Superior temporal gyrus (tissue), 1 donor: ENCODE measurements around the gene DIAPH2.

Experiments
- DNase-seq: peaks from one replicate; pipeline ENCODE4 v3.0.0-alpha.2; 2016; ENCODE audit errors: extremely low spot score

Gene DIAPH2

GRCh38 chrX:97306771-97307470 is 622.3 kb downstream of the DIAPH2 start:
- DNase-seq: no peak

- no peak for DNase-seq
These were observed 623.5 kb downstream of the DIAPH2 start for GRCh38 chrX:97308171-97308570.

- no peak for DNase-seq
These were observed 625.0 kb downstream of the DIAPH2 start for GRCh38 chrX:97309487-97310116.

- no peak for DNase-seq
These were observed 625.7 kb downstream of the DIAPH2 start for GRCh38 chrX:97310373-97310772.

GRCh38 chrX:97311066-97311778 is 626.6 kb downstream of the DIAPH2 start:
- no peak for DNase-seq

GRCh38 chrX:97314345-97314744 is 629.7 kb downstream of the DIAPH2 start:
- no peak for DNase-seq

- no peak for DNase-seq
These were observed 631.3 kb downstream of the DIAPH2 start for GRCh38 chrX:97315939-97316338.

- DNase-seq: no peak
These were observed 635.7 kb downstream of the DIAPH2 start for GRCh38 chrX:97320305-97320704.

- no peak for DNase-seq
These were observed 637.8 kb downstream of the DIAPH2 start for GRCh38 chrX:97322401-97322800.

GRCh38 chrX:97326456-97326855 is 641.8 kb downstream of the DIAPH2 start:
- DNase-seq: no peak

GRCh38 chrX:97328853-97329390 is 644.3 kb downstream of the DIAPH2 start:
- no peak for DNase-seq

- no peak for DNase-seq
These were observed 645.5 kb downstream of the DIAPH2 start for GRCh38 chrX:97330151-97330550.

GRCh38 chrX:97332963-97333362 is 648.3 kb downstream of the DIAPH2 start:
- no peak for DNase-seq

GRCh38 chrX:97334850-97335249 is 650.2 kb downstream of the DIAPH2 start:
- no peak for DNase-seq

GRCh38 chrX:97344724-97345123 is 660.1 kb downstream of the DIAPH2 start:
- DNase-seq: no peak

GRCh38 chrX:97358941-97359340 is 674.3 kb downstream of the DIAPH2 start:
- no peak for DNase-seq

GRCh38 chrX:97363843-97364242 is 679.2 kb downstream of the DIAPH2 start:
- DNase-seq: no peak

GRCh38 chrX:97366237-97366636 is 681.6 kb downstream of the DIAPH2 start:
- DNase-seq: no peak

GRCh38 chrX:97367125-97367524 is 682.5 kb downstream of the DIAPH2 start:
- DNase-seq: peak; percentile 13

GRCh38 chrX:97369947-97370346 is 685.3 kb downstream of the DIAPH2 start:
- no peak for DNase-seq

GRCh38 chrX:97372001-97372766 is 687.5 kb downstream of the DIAPH2 start:
- no peak for DNase-seq

- DNase-seq: no peak
These were observed 689.6 kb downstream of the DIAPH2 start for GRCh38 chrX:97374266-97374665.
